ENCODE results near the gene PNPLA7. TPM values are rescaled to one million over a fixed set of nuclear protein-coding genes. Genes with fewer than 3 reads are reported as not detected.

Gene PNPLA7
- 3.8 TPM for total RNA-seq

DNA sequence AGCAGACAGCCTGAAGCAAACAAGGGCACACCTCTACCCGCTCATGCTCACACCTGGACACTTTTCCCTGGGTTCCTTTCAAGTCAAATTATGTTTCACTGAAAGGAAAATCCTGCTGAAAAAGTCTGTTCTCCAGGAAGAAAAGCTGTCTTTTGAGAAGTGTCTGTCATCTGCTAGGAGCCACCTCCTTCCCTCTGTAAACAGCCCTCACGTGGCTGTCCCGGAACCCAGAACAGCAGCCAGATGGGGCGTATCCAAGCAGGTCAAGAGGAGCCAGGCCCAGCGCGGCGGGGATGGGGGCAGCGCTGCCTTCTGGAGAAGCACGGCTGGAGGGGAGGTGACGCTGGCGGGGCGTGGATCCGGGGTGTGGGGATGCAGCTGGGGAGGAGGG lies at the start of gene PNPLA7:
TSS of gene PNPLA7 (minus strand) at position 172 of the 391 bp plus-strand sequence. CDS start 205 bp downstream, outside the sequence.

DNA sequence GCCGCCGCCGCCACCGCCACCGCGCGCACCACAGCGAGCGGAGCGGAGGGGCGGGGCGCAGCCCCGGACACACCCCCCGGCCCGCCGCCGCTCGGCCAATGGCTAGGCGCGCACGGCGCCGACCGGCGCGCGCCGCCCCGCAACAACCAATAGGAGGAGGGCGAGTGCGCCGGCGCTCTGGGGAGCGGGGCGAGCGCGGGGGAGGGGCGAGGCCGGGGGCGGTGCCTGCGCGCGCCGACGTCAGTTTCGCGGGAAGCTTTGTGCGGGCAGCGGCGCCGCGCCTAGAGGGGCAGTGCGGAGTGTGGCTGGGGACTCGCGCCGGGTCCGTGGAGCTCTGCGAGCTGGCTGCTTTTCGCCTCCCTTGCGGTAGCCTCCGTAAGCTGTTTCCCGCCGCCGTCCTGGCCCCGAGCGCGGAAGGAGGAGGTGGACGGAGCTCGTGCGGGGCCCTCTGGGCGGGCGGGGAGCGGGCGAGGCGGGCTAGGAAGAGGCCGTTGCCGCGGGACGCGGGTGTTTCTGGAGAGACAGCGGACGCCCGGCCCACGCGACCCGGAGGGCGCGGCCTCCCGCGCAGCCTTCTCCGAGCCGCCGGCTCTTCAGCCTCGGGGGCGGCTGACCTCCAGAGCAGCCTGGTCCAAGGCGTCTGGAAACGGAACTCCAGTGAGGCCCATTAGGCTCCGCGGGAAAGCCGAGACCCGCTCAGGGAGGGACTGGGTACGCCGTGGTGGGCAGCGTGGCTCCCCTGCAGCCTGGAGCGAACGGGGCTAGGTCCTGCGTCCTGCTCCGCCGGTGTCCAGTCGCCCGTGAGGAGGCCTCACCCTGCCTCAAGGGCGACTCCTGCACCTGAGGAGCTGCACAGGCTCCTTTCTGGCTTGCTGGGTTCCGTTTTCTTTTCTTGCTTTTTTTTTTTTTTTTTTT lies 40.5 kb upstream of the PNPLA7 start, which contains the start of gene ZMYND19:
TSS of gene ZMYND19 (minus strand) at position 44 of the 915 bp plus-strand sequence. CDS start 249 bp downstream, outside the sequence.

DNA sequence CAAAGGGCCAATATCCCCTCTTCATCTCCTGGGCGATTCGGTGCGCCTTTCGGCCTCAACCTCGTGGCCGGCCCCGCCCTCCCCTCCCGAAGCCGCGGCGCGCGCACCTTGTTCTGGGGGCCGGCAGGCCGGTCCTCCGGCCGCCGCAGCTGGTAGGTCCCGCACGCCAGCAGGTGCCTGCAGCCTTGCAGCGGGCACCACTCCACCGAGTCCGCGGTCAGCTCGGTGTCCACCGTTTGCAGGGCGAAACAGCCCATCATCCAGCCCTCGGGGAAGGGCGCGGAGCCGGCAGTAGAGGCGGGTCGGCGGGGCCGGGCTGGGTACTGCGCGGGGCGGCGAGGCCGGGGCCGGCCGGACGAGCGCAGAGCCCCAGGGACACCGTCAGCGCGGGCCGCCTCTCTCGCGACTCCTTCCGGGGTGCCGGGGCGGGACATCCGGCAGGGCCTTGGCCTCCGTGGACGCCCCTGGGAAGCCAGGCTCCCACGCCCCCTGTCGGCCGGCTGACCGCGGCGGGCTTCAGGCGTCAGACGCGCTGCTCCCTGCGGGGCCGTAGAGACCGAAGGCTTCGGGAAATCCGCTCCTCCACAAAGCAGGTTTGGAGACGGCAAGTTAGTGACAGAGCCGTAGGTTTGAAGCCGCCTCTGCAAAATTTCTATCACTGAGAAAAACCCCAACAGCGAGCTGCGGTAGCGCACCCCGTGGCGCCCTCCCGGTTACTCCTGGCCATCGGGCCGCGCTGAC lies 28.5 kb upstream of the PNPLA7 start, which contains the start of gene DPH7:
TSS of gene DPH7 (minus strand) at position 408 of the 741 bp plus-strand sequence. CDS start at position 260, 148 bp downstream.

DNA sequence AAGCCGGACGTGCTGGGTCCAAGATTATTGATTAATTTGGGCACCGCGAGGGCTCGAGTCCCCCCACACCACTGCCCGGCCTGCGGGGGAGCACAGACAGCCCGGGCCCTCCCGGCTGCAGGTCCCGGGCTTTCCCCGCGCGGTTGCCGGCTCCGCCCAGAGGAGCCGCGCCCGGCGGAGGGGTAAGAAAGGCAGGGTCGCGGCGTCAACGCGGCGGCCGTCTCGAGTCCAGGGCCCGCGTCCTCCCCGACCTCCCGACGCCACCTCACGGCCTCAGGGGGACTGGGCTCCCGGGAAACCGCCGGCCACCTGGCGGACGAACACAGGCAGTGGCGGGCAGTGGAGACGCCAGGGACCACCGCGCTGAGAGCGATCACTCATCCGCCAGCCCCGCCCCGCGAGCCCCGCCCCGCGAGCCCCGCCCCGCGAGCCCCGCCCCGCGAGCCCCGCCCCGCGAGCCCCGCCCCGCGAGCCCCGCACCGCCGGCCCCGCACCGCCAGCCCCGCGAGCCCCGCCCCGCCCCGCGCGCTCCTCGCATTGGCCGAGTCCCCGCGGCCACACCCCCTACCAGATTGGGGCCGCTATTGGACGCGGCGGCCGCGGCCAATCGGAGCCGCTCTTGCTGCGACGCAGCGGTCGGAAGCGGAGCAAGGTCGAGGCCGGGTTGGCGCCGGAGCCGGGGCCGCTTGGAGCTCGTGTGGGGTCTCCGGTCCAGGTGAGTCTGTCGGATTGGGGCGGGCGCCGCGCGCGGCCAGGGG lies 1.2 kb upstream of the PNPLA7 start, which contains the start of gene MRPL41:
TSS of gene MRPL41 (plus strand) at position 616 of the 758 bp plus-strand sequence. CDS start 203 bp downstream, outside the sequence.

DNA sequence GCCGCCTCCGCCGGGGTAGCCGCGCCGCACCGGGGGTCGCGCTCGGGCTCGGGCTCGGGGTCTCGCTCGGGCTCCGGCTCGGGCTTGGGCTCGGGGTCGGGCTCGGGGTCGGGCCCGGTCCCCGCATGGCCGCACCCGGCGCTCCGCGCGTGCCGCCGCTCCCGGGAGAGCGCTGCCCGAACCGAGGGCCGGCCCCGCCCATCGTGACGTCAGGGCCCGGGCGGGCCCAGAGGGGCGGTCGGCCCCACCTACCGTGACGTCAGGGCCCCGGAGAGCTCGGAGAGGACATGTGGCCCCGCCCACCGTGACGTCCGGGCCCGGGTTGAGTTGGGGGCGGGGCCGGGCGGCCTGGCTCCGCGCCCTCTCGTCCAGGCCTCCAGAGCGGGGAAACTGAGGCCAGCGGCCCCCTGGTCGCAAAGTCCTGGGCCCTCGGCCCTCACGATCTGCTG lies 91.0 kb downstream of the PNPLA7 start, which contains the start of gene NSMF:
TSS of gene NSMF (minus strand) at position 183 of the 449 bp plus-strand sequence. CDS start 232 bp downstream, outside the sequence.

DNA sequence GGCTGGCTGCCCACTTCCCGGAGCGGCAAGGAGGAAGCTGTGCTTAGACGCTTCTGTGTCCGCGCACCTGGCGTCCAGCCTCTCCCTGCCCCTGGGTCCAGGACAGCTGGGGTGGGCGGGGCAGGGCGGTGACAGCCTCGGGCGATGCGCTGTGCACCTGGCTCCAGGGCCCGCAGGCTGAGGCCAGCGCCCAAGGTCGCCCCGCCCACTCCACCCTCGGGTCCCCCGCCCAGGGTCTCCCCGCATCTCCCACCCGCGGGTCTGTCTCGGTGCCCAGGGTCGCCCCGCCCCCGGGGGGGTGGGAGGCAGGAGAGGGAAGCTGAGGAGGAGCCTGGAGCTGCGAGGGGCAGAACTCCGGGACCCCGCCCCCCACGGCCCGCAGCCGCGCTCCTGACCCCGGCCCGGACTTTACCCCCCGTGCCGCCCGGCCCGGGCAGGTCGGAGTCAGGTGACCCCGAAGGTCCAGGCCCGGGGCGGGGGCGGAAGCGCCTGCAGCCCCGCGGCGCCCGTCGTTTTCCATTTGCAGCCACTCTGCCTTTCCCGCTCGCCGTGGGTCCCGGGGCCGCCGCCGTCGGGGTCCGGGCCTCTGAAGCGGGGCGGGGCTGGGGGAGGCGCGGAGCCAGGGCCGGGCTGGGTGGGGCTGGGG lies 108.8 kb downstream of the PNPLA7 start, which contains the start of gene ENTPD8:
TSS of gene ENTPD8 (minus strand) at position 69 of the 646 bp plus-strand sequence. CDS start 3,072 bp downstream, outside the sequence.

DNA sequence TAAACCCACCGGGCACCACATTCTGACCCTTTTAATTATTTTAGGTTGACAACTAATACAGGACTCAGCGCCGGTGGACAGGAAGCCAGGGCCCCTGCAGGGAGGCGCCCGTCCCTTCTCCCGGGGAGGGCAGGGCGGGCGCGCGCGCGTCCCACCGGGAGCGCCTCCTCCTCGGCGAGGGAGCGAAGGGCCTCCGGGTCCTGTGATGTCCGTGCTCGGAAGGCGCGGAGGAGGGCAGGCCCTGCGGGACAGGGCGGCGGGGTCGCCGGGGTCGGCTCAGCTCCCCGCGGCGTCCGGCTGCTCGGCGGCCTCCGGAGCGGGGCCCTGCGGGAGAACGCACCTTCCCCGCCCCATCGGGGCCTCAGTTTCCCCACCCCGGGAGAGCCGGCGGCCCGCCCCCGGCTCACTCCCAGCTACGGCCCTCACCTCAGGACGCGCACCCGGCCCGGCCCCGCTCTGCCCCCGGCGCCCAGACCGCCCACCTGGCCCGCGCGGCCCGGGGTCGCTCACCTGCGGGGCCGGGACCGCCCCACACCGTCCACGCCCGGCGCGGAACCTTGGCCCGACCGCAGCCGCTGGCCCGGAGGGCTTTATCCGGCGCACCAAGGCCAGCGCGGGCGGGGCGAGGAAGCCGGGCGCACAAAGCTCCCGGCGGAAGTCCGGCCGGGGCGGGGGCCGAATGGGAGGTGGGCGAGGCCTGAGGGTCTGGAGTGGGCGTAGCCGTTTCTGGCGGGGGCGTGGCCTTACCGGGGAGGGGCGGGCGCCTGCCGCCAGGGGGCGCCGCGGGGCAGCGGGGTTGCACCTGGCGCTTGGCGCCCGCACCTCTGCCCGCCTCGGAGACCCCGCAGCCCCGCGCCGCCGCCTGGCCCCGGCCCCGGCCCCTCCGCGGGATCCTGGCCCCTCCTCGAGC lies 127.3 kb downstream of the PNPLA7 start, which contains the start of the genes EXD3 and NOXA1:
TSS of gene EXD3 (minus strand) at position 559 of the 910 bp plus-strand sequence. CDS start 27,805 bp downstream, outside the sequence.
TSS of gene NOXA1 (plus strand) at position 790 of the 910 bp plus-strand sequence. CDS start 137 bp downstream, outside the sequence.

Other genes starting within 250 kb of the PNPLA7 start
- gene NRARP, start 248.1 kb downstream of the PNPLA7 start, total RNA-seq, result 5.0 TPM
- 36.9 TPM for gene EXD3, start 127.2 kb downstream of the PNPLA7 start, total RNA-seq
- gene NOXA1, start 127.0 kb downstream of the PNPLA7 start, total RNA-seq, result 2.5 TPM
- gene ENTPD8, start 109.0 kb downstream of the PNPLA7 start, total RNA-seq, result not detected
- 66.7 TPM for gene NSMF, start 91.1 kb downstream of the PNPLA7 start, total RNA-seq
- gene MRPL41, start 1.5 kb upstream of the PNPLA7 start, total RNA-seq, result 19.7 TPM
- 49.1 TPM for gene DPH7, start 28.5 kb upstream of the PNPLA7 start, total RNA-seq
- gene ZMYND19, start 40.1 kb upstream of the PNPLA7 start, total RNA-seq, result 20.7 TPM
- gene ARRDC1, start 55.3 kb upstream of the PNPLA7 start, total RNA-seq, result 42.9 TPM
- 128 TPM for gene EHMT1, start 68.6 kb upstream of the PNPLA7 start, total RNA-seq